Mucosa of gallbladder (tissue), 1 donor: ENCODE measurements around the gene COMMD7. TPM values are rescaled to one million over a fixed set of nuclear protein-coding genes. Genes with fewer than 3 reads are reported as not detected.
"Not testable (repeated sequence)": the region's sequence is repeated elsewhere in the genome, so short reads cannot be mapped to it uniquely, and the experiment has no call there.

Experiments
- DNase-seq: peaks from one replicate; pipeline ENCODE4 v3.0.0-alpha.2; 2020; ENCODE audit warnings: low spot score
- total RNA-seq: library from RNA; stranded (reverse); gene quantifications from one replicate; pipeline ENCODE4 v1.2.1, GENCODE V29; 2021
- donor health status: DM: no; HTN: no; CAD: no.

The COMMD7 gene
- total RNA-seq, 1 donor from 2014 or later, result 43.8 TPM

DNA sequence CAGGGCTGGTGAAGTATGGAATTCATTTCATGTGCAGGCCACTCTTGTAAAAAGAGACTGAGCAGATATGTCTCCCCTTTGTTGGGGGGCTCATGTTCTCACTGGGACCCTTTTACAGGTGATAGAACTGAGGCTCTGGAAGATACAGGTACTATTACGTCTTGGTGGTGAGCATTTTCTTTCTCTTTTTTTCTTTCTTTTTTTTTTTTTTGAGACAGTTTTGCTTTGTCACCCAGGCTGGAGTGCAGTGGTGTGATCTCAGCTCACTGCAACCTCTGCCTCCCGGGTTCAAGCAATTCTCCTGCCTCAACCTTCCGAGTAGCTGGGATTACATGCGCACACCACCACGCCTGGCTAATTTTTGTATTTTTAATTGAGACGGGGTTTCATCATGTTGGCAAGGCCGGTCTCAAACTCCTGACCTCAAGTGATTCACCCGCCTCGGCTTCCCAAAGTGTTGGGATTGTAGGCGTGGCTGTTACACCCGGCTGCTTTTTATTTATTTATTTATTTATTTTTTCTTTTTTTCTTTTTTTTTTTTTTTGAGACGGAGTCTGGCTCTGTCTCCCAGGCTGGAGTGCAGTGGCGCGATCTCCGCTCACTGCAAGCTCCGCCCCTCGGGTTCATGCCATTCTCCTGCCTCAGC is 22.1 kb upstream of the COMMD7 start:
- DNase-seq, result not testable (repeated sequence)

GRCh38 chr20:32764005-32764960 is 21.0 kb upstream of the COMMD7 start:
- DNase-seq, result no peak

GRCh38 chr20:32763202-32764004 is 20.1 kb upstream of the COMMD7 start:
- DNase-seq, result no peak

- no peak for DNase-seq
These were observed 19.5 kb upstream of the COMMD7 start for GRCh38 chr20:32762754-32763201.

GRCh38 chr20:32761831-32762753 is 18.8 kb upstream of the COMMD7 start, which contains the start of gene DNMT3B:
Gene DNMT3B (plus strand): TSS chr20:32762385. CDS start chr20:32780324, 17,939 bp downstream.
- DNase-seq, result peak; percentile 61

- DNase-seq, result no peak
These were observed 18.2 kb upstream of the COMMD7 start for GRCh38 chr20:32761417-32761830.

DNA sequence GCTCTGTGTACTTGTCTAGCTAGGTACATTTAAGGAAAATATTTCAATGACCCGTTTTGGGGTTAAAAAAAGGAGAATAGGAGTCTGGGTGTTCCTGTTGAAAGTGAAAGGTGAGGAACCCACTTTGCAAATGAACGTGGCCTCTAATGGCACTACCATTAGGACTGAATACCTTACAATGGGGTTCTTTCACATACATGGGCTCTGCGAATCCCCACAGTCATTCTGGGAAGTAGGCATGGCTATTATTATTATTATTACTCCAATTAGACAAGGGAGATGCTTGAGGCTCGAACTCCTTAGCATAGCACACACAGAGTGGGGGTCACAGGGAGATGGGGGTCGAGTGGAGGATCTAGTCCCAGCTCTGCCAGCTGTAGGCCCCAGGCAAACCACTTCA is 12.9 kb upstream of the COMMD7 start:
- DNase-seq, result no peak

DNA sequence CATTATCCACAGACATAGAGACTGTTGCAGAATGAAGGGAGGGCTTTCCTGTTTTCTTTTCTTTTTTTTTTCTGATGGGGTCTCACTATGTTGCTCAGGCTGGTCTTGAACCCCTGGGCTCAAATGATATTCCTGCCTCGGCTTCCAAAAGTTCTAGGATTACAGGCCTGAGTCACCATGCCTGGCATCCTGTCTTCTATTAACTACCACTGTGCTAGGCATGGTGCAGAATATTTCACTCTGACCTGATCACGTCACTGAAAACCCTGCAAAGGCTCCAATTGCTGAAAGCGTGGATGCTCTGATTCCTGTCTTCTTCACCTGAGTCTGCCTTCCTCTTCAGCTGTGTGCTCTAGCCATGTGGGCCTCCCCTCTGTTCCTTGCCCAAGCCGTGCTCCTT is 10.5 kb upstream of the COMMD7 start:
- no peak for DNase-seq

DNA sequence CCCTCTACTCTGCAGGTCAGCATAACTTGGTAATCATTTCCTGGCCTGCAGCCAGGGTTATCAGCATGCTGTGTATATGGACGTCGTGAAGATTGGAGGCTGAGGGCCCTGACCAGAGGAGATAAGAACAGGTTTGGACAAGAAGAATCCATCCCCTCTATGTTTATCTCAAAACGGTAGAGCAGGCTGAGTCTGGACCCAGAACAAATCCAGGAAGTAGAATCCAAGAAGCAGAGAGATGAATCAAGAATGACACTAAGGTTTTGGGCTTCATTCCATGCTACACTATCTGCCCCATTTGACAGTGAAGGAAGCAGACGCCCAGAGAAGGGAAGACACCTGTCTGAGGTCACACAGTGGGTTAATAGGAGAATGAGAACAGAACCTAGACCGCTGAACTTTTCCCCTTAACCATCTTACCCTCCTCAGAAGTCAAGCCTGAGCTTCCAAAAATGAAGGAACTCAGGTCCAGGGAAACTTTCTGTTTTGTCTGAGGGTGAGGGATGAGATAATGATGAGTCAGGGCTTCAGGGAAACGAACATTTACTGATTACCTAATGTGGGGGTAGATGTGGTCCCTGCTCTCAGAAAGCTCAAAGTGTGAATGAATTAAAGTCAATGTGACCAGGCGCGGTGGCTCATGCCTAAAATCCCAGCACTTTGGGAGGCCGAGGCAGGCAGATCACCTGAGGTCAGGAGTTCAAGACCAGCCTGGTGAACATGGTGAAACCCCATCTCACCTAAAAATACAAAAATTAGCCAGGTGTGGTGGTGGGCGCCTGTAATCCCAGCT is 9.4 kb upstream of the COMMD7 start:
- DNase-seq, result no peak

GRCh38 chr20:32751702-32752457 is 8.6 kb upstream of the COMMD7 start:
- DNase-seq, result no peak

- DNase-seq, result no peak
These were observed 8.0 kb upstream of the COMMD7 start for GRCh38 chr20:32751293-32751692.

GRCh38 chr20:32749914-32750637 is 6.8 kb upstream of the COMMD7 start:
- no peak for DNase-seq

DNA sequence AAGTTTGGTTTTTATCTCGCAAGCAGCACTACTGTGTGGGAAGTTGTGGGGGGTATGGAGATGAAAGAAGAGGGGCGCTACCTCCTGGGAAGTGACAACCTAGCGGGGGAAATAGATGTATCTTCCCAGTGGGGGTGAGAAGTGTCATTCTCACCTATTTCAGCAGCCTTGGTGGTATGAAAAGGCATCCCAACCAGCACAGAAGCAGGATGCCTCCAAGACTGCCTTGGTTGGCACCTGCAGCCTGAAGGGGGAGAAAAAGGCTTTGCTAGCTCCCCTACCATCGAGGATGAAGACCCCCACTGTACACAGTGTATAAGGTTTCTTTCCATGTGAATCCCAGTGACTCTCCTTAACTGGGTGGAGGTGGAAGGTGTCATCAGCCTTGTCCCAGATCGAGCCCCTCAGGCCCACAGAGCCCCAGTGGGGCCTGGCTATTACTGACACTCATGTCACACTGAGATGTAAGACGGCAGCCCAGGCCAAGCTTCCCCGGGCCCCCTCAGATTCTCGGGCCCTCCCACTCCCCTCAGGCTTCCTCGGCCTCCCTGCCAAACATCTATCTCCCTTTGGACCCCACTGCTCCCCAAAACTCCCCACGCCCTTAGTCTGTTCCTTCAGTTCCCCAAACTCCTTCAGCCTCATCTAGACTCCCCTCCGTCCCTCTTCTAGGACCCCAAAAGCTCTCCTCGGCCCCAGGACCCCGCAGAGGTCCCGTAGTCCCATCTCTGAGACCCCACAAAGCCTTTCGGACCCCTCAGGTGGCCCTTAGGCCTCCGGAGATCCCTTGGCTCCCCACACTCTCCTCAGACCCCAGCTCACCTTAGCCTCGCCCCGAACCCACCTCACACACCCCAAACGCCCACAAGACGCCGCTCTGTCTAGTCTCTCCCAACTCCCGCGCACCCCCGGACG is 688 bp downstream of the COMMD7 start:
- no peak for DNase-seq

DNA sequence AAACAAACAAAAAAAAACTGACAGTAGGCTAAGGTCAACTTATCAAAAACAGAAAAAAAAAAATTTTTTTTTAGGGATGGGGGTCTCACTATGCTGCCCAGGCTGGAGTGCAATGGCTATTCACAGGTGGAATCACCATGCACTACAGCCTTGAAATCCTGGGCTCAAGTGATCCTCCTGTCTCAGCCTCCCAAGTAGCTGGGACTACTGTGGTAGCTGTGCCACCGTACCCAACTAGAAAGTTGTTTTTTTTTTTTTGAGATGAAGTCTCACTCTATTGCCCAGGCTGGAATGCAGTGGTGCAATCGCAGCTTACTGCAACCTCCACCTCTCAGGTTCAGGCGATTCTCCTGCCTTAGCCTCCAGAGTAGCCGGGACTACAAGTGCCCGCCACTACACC is 2.1 kb downstream of the COMMD7 start:
- DNase-seq, result no peak

DNA sequence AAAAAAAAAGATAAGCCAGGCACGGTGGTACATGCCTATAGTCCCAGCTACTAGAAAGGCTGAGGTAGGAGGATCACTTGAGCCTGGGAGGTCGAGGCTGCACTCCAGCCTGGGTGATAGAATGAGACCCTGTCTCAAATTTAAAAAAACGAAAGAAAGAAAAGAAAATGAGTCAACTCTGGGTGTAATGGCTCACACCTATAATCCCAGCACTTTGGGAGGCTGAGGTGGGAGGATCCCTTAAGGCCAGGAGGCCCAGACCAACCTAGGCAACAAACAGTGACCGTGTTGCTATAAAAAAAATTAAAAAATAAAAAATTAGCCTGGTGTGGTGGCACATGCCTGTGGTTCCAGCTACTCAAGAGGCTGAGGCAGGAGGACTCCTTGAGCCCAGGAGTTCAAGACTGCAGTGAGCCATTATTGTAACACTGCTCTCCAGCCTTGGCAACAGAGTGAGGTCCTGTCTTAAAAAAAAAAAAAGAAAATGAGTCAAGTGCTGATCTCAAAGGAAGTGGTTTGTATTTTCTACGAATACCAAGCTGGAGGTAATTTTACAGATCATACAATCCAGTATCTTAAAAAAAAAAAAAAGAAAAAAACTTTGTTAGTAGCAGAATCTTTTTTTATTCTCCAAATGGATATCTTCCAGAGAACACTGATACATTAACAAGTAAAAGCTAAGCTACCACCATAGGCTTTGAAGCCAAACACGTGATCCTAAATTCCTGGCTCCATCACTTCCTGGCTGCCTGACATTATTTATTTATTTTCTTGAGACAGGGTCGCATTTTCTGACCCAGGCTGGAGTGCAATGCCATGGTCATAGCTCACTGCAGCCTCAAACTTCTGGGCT is 5.7 kb downstream of the COMMD7 start:
- no peak for DNase-seq

- DNase-seq, result no peak
These were observed 11.4 kb downstream of the COMMD7 start for GRCh38 chr20:32731882-32732266.

DNA sequence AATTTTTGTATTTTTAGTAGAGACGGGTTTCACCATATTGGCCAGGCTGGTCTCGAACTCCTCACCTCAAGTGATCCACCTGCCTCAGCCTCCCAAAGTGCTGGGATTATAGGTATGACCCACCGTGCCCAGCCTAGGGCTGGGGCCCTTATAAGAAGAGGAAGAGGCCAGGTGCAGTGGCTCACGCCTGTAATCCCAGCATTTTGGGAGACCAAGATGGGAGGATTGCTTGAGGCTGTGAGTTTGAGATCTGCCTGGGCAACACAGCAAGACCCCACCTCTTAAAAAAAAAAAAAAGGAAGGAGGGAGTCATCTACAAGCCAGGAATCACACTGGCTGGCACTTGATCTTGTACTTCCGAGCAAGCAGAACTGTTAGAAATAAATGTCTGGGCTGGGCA is 13.9 kb downstream of the COMMD7 start:
- DNase-seq, result not testable (repeated sequence)
